ENCODE measurements around the gene CWH43.
"Not testable (repeated sequence)": the region's sequence is repeated elsewhere in the genome, so short reads cannot be mapped to it uniquely, and the experiment has no call there.

DNA sequence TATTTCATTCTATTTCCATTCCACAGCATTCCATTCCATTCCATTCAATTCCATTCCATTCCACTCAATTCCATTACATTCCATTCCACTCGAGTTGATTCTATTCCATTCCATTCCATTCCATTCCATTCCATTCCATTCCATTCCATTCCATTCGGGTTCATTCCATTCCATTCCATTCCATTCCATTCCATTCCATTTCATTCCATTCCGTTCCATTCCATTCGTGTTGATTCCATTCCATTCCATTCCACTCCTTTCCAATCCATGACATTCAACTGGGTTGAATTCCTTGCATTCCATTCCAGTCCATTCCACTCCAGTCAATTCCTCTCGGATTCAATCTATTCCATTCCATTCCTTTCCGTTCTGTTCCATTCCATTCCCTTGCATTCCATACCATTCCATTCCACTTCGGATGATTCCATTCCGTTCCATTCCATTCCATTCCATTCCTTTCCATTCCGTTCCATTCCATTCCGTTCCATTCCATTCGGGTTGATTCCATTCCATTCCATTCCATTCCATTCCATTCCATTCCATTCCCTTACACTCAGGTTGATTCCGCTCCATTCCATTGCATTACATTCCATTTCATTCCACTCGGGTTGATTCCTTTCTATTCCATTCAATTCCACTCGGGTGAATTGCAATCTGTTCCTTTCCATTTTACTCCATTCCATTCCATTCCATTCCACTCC is 117.5 kb downstream of the CWH43 start:
- TF ChIP-seq, protein P1, sequence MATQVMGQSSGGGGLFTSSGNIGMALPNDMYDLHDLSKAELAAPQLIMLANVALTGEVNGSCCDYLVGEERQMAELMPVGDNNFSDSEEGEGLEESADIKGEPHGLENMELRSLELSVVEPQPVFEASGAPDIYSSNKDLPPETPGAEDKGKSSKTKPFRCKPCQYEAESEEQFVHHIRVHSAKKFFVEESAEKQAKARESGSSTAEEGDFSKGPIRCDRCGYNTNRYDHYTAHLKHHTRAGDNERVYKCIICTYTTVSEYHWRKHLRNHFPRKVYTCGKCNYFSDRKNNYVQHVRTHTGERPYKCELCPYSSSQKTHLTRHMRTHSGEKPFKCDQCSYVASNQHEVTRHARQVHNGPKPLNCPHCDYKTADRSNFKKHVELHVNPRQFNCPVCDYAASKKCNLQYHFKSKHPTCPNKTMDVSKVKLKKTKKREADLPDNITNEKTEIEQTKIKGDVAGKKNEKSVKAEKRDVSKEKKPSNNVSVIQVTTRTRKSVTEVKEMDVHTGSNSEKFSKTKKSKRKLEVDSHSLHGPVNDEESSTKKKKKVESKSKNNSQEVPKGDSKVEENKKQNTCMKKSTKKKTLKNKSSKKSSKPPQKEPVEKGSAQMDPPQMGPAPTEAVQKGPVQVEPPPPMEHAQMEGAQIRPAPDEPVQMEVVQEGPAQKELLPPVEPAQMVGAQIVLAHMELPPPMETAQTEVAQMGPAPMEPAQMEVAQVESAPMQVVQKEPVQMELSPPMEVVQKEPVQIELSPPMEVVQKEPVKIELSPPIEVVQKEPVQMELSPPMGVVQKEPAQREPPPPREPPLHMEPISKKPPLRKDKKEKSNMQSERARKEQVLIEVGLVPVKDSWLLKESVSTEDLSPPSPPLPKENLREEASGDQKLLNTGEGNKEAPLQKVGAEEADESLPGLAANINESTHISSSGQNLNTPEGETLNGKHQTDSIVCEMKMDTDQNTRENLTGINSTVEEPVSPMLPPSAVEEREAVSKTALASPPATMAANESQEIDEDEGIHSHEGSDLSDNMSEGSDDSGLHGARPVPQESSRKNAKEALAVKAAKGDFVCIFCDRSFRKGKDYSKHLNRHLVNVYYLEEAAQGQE (IDR thresholded peaks at IDR 0.05; ENCODE audit: borderline replicate concordance) = not testable (repeated sequence)
- TF ChIP-seq, protein P2, sequence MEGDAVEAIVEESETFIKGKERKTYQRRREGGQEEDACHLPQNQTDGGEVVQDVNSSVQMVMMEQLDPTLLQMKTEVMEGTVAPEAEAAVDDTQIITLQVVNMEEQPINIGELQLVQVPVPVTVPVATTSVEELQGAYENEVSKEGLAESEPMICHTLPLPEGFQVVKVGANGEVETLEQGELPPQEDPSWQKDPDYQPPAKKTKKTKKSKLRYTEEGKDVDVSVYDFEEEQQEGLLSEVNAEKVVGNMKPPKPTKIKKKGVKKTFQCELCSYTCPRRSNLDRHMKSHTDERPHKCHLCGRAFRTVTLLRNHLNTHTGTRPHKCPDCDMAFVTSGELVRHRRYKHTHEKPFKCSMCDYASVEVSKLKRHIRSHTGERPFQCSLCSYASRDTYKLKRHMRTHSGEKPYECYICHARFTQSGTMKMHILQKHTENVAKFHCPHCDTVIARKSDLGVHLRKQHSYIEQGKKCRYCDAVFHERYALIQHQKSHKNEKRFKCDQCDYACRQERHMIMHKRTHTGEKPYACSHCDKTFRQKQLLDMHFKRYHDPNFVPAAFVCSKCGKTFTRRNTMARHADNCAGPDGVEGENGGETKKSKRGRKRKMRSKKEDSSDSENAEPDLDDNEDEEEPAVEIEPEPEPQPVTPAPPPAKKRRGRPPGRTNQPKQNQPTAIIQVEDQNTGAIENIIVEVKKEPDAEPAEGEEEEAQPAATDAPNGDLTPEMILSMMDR (IDR thresholded peaks at IDR 0.05; ENCODE audit: poor library complexity, severe bottlenecking) = not testable (repeated sequence)
- TF ChIP-seq TAF1 (IDR thresholded peaks at IDR 0.05; ENCODE audit: low read depth) = not testable (repeated sequence)

Data from neural cell (in vitro differentiated cells).